Smooth muscle cell (in vitro differentiated cells): ENCODE data around the gene PIEZO1. TPM values are rescaled to one million over a fixed set of nuclear protein-coding genes. Genes with fewer than 3 reads are reported as not detected.

Source experiments
- DNase-seq: peaks from one replicate; lab custom pipeline; 2025; ENCODE audit not compliant: unreplicated experiment; lab: John Stamatoyannopoulos, UW
- H2AFZ ChIP-seq: fragments of 200-600 bp; sonication (generic); 2 replicates; pipeline ENCODE4 v1.6.0; 2016; ENCODE audit warnings: antibody characterized with exemption, low read depth, mild to moderate bottlenecking
- H3F3A ChIP-seq: fragments of 200-600 bp; sonication (generic); 2 replicates; pipeline ENCODE4 v1.6.0; 2017; ENCODE audit warnings: antibody characterized with exemption, low read depth
- H3K27ac ChIP-seq: fragments of 200-600 bp; sonication (generic); 2 replicates; pipeline ENCODE4 v1.5.1; 2016; ENCODE audit warnings: low read depth, mild to moderate bottlenecking
- H3K27me3 ChIP-seq: fragments of 200-600 bp; sonication (generic); 2 replicates; pipeline ENCODE4 v1.6.1; 2016; ENCODE audit warnings: low read depth, mild to moderate bottlenecking
- H3K36me3 ChIP-seq: fragments of 200-600 bp; sonication (generic); 2 replicates; pipeline ENCODE4 v1.5.1; 2016; ENCODE audit warnings: low read depth
- H3K4me1 ChIP-seq: fragments of 200-600 bp; sonication (generic); 2 replicates; pipeline ENCODE4 v1.5.1; 2016; ENCODE audit warnings: low read depth
- H3K4me2 ChIP-seq: fragments of 200-600 bp; sonication (generic); 2 replicates; pipeline ENCODE4 v1.6.0; 2016; ENCODE audit warnings: mild to moderate bottlenecking
- H3K4me3 ChIP-seq: fragments of 200-600 bp; sonication (generic); 2 replicates; pipeline ENCODE4 v1.5.1; 2016; ENCODE audit warnings: mild to moderate bottlenecking
- H3K79me2 ChIP-seq: fragments of 200-600 bp; sonication (generic); 2 replicates; pipeline ENCODE4 v1.6.0; 2016; ENCODE audit warnings: low read depth, mild to moderate bottlenecking
- H3K9ac ChIP-seq: fragments of 200-600 bp; sonication (generic); 2 replicates; pipeline ENCODE4 v1.6.0; 2016; ENCODE audit warnings: low read depth
- H3K9me3 ChIP-seq: fragments of 200-600 bp; sonication (generic); replicated peaks from 2 replicates; pipeline ENCODE4 v1.5.1; 2016; ENCODE audit warnings: low read depth
- H4K20me1 ChIP-seq: fragments of 200-600 bp; sonication (generic); 2 replicates; pipeline ENCODE4 v1.6.0; 2016; ENCODE audit warnings: low read depth
- WGBS: methylation state at CpG from one replicate; pipeline ENCODE4 v1.1.7; 2016; ENCODE audit warnings: low lambda C conversion rate; 5-methylcytosine and 5-hydroxymethylcytosine counted together
- polyA plus RNA-seq: library from polyadenylated mRNA; unstranded; fragments of >200 nt; fragmentation: Nextera tagmentation; extraction: Ambion mirVana; gene quantifications from 2 replicates; pipeline ENCODE4 v1.2.1, GENCODE V29; 2016
- total RNA-seq: library from RNA; depleted of rRNA; stranded (reverse); fragments of >200 nt; gene quantifications from 2 replicates; pipeline ENCODE4 v1.2.3, GENCODE V29; 2014
- TF ChIP-seq, protein P1 (sequence below): fragments of 200-600 bp; sonication (generic); IDR thresholded peaks from 2 replicates; pipeline ENCODE4 v1.5.1; 2017; ENCODE audit warnings: borderline replicate concordance, mild to moderate bottlenecking, antibody characterized with exemption; ENCODE audit not compliant: insufficient read depth, poor library complexity, severe bottlenecking

PIEZO1 gene
- total and polyA plus RNA-seq, 2 experiments from 2014 or later: 62.1 to 70.9 TPM

DNA sequence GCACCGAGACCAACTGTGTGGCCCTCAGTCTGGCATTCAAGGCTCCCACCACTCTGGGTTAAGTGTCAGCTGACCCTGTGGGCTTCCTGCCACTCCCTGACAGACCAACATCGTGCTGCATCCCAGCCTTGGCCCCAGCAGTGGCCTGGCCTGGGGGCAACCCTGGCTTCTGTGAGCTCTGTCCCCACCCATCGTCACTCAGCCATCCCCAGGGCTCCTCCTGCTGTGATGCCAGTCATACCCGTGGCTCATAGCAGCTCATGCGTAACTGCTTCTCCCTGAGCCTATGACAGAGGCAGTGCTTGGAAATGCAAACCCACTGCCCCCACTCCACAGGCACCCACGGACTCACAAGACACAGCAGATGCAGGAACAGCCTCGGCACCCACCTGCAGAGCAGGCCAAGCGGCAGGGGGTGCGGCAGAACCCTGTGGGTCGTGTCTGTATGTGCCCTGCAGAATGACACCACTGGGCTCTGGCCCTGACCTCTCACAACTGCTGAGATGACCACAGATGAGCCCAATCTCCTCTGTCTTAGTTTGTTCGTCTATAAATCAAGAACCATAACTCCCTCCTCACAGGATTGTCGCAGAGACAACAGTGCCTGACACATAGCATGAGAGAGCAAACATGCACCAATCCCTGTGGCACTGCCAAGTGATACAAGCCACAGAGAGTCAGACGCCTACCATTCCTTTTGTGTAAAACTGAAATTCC, 26.6 kb downstream of the PIEZO1 start:
- Histone ChIP-seq H3K36me3 (no peaks in the 10 kb centered on the region), H3F3A (no peaks in the 10 kb centered on the region), H3K9ac (no peak overlapping the region), H3K79me2 (peaks cover 68% of the 10 kb centered on the region), H3K9me3 (no peaks in the 10 kb centered on the region), H3K27me3 (no peaks in the 10 kb centered on the region), H3K27ac (peak overlapping the region; percentile 24), H2AFZ (no peak overlapping the region), H3K4me2 (peak overlapping the region; percentile 45), H3K4me3 (no peak overlapping the region), H4K20me1 (peaks cover 98% of the 10 kb centered on the region), H3K4me1 (peaks cover 20% of the 10 kb centered on the region)
- no peak for DNase-seq
- TF ChIP-seq, protein P1, sequence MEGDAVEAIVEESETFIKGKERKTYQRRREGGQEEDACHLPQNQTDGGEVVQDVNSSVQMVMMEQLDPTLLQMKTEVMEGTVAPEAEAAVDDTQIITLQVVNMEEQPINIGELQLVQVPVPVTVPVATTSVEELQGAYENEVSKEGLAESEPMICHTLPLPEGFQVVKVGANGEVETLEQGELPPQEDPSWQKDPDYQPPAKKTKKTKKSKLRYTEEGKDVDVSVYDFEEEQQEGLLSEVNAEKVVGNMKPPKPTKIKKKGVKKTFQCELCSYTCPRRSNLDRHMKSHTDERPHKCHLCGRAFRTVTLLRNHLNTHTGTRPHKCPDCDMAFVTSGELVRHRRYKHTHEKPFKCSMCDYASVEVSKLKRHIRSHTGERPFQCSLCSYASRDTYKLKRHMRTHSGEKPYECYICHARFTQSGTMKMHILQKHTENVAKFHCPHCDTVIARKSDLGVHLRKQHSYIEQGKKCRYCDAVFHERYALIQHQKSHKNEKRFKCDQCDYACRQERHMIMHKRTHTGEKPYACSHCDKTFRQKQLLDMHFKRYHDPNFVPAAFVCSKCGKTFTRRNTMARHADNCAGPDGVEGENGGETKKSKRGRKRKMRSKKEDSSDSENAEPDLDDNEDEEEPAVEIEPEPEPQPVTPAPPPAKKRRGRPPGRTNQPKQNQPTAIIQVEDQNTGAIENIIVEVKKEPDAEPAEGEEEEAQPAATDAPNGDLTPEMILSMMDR: no peak
- WGBS: 85% methylated on average over 13 of the region's 13 CpGs

DNA sequence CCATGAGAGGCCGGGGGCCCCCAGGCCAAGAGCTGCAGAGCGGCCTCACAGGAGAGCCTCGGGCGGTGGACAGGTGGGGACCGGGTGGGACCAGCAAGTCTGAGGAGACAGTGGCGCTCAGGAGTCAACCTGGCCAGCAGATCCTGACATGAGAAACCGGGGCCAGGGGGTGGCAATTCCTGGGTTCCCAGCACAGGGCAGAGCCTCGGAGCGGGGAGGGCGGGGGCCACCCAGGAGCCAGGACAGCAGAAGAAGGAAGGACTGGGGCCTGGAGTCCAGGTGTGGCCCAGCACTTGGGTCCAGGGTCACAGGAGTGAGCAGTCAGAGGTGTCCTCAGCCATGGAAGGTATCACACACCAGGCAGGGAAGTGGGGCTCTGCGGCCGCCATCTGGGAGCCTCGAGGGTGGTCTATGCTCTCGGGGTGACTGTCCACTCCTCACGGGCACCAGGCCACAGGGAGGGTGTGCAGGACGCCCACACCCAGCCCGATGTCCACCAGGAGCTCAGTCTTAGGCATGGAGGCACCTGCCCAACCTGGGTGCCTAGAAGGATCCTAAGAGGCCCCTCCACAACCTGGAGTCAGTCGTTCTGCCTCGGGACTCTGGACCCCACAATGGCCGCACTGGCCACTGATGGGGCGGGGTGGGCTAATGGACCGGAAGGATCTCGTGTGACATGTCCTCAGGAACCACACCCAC, 29.1 kb downstream of the PIEZO1 start:
- Histone ChIP-seq H4K20me1 (peaks cover 95% of the 10 kb centered on the region), H3K27me3 (no peaks in the 10 kb centered on the region), H3F3A (no peaks in the 10 kb centered on the region), H3K27ac (no peak overlapping the region), H3K4me2 (peak overlapping the region; percentile 10), H3K4me3 (no peak overlapping the region), H3K36me3 (no peaks in the 10 kb centered on the region), H3K4me1 (peaks cover 20% of the 10 kb centered on the region), H3K9me3 (no peaks in the 10 kb centered on the region), H2AFZ (no peak overlapping the region), H3K79me2 (peaks cover 60% of the 10 kb centered on the region), H3K9ac (no peak overlapping the region)
- TF ChIP-seq, protein P1: no peak
- 88% methylated on average over 20 of the region's 23 CpGs for WGBS
- no peak for DNase-seq

DNA sequence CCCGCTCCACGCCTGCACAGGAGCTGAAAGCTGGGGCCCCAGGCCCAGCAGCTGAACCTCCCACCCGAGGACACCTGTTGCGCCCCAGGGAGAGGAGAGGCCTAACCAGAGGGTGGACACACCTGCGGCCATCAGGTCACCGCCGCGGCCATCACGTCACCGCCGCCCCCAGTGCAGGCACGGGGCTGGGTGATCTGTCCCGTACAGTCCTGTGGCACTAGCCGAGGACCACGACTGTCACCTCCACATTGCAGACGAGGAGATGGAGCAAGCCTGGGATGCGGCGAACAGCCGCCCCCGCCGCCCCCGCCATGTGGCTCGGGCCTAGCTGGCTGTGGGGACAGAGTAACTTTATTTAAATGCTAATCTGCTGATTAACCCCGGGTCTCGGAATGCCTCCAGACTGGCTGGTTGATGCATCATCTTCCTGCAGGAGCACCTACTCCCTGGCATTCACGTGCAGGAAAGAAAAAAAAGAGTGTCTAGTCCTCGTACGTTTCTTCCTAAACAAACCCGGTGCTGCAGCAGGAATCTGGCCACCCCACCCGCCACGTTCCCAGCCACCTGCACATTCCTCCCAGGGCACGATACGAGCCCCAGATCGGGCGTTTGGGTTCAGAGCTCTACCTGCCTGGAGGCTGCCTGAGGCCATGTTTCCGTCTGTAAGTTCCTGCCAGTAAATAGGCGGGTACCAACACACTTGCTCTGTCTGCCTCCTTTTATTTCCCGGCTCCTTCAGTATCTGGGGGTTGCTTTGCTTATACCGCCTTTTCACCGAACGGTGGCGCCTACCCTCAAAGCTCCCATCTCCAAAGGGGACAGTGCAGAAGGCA, 29.9 kb downstream of the PIEZO1 start:
- WGBS: 62% methylated on average over 42 of the region's 42 CpGs
- Histone ChIP-seq H3K27me3 (no peaks in the 10 kb centered on the region), H3K4me2 (peak overlapping the region; percentile 10), H3F3A (no peaks in the 10 kb centered on the region), H4K20me1 (peaks cover 96% of the 10 kb centered on the region), H3K4me3 (no peak overlapping the region), H3K36me3 (no peaks in the 10 kb centered on the region), H3K9ac (no peak overlapping the region), H3K79me2 (peaks cover 60% of the 10 kb centered on the region), H2AFZ (no peak overlapping the region), H3K9me3 (no peaks in the 10 kb centered on the region), H3K4me1 (peaks cover 20% of the 10 kb centered on the region), H3K27ac (peak overlapping the region; percentile 6)
- TF ChIP-seq, protein P1: peak; percentile 25
- no peak for DNase-seq
